Dedifferentiated amniotic fluid mesenchymal stem cell (primary cell): ENCODE measurements around the gene IDS.
"Not testable (repeated sequence)": the region's sequence is repeated elsewhere in the genome, so short reads cannot be mapped to it uniquely, and the experiment has no call there.

Source experiments
- DNase-seq: peaks from one replicate; pipeline ENCODE4 v3.0.0-alpha.2; 2016; ENCODE audit errors: extremely low spot score

The IDS gene

GRCh38 chrX:149504915-149505651 is at the start of gene IDS:
Gene IDS, minus strand, starts transcription at chrX:149505306. Its CDS starts 169 bp downstream, at chrX:149505137.
- peak; percentile 81 for DNase-seq

- DNase-seq: not testable (repeated sequence)
Observed at GRCh38 chrX:149551939-149552248, 46.8 kb upstream of the IDS start.

GRCh38 chrX:149551245-149551938 is 46.3 kb upstream of the IDS start:
- not testable (repeated sequence) for DNase-seq

DNA sequence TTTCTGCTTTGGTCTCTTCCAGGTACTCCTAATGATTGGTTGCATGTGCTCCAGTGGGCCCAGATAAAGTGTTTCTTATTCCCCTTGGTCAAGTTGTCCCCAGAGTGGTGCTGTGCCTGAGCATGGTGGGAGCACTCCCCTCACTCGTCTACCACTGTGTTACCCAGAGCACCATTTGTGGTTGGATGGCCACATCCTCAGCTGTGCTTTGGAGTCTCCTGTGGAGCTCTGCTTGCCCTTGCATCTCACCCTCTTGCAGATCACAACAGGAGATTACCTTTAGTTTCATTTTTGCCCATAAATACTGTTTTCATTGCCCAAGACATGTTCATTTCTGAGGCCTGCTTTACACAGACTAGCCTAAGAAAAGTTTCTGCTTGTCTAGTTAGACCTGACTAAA is 45.3 kb upstream of the IDS start:
- DNase-seq: not testable (repeated sequence)

GRCh38 chrX:149549701-149550100 is 44.6 kb upstream of the IDS start, which contains the start of gene HSFX3:
Gene HSFX3, minus strand, starts transcription at chrX:149549924. Its CDS starts 72 bp downstream, at chrX:149549852.
- not testable (repeated sequence) for DNase-seq

DNA sequence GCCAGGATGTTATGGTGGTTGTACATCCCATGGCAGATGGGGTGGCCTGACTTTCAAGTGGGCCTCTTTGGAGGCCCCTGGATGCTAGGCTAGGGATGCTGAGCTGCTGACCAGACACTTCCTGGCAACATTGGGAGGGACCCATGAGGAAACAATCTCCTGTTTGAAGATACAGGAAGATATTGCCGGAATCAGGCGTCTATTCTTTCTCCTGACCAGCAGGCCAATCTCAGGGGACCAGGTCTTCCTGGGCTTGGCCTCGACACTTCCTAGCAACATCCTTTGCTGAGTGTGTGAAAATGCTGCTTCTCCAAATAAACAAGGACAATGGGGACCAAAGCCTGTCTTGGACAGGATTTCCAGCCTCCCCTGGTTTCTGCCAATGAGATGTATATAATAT is 42.7 kb upstream of the IDS start:
- DNase-seq: not testable (repeated sequence)

GRCh38 chrX:149546962-149547361 is 41.9 kb upstream of the IDS start:
- not testable (repeated sequence) for DNase-seq

GRCh38 chrX:149545545-149546543 is 40.7 kb upstream of the IDS start:
- DNase-seq: not testable (repeated sequence)

DNA sequence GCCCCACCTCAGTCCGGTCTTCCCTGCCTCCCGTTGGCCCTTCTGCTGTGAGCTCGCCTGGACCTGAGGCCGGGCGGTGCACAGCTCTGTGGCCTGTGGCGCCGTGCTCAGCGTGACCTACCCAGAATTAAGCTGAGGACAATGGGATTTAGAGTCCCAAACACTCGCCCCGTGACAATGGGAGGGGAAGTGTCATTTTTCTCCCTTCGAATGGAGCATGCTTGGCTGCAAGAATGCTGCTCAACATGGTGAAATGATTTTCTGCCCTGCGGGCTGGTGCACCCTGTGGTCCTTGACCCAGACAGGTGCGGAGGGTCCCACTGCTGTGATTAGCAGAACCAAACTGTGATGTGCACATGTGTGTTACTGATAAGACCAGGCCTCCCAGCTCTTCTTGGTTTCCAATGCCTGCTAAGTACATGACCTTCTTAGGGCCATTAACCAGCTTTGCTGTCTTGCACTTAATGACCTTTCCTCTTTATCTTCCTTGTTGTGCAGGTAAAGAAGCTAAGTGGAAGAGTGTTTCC is 36.5 kb upstream of the IDS start:
- DNase-seq: no peak

GRCh38 chrX:149540621-149541520 is 35.8 kb upstream of the IDS start, which contains the start of gene EOLA1:
Gene EOLA1, plus strand, starts transcription at chrX:149541012. Its CDS starts 4,619 bp downstream, at chrX:149545631.
- DNase-seq: peak; percentile 81

GRCh38 chrX:149540131-149540620 is 35.1 kb upstream of the IDS start:
- peak; percentile 79 for DNase-seq

DNA sequence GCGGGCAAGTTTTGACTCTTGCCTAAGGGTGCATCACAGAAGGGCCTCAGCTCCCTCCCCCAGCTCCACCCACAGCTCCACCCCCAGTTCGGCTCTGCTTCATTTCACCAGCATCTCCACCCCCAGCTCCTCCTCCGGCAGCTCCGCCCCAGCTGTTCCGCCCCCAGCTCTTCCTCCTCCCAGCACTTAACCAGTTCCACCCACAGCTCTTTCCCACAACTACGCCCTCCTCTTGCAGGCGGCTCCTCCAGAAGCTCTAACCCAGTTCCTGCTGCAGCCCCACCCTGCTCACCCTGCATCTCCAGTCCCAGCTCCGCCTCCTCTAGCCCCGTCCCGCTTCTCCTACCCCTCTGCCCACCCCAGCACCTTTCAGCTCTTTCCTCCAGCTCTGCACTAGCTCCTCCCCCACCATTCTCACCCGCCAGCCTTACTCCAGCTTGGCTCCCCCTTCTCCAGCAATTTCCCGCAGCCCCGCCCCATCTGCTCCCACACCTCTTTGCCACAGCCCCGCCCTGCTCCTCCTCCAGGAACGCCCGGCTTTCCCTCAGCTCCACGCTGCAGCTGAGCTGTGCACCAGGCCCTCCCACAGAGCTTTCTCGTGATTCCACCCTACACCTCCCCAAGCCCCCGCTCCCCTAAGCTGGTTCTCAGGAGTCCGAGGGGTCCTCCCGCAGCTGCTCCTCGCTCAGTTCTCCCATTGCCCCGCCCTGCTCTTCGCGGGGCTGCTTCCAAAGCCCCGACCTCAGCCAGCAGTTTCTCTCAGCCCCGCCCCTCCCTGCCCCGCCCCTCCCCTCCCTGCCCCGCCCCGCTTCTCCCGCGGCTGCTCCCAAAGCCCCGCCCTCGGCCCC is 34.4 kb upstream of the IDS start:
- DNase-seq: peak; percentile 83

DNA sequence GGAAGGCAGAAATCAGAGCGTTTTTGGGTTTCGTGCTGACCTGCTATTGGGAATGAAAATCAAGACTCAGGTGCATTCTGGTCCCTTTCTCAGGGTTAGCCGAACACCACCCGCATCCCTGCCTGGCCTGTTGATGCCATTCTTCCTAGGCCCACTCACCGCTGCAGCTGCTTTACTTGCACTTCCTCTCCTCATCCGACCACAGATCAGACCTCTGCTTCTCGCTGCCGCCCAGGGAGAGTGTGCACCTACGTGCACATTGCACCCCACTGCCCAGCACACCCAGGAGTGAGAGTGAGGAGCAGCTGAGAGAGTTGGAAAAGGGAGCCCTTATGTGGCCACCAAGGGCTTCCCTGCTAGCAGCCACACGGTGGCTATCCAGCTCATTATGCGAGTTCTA is 32.4 kb upstream of the IDS start:
- not testable (repeated sequence) for DNase-seq

GRCh38 chrX:149534926-149535602 is 30.0 kb upstream of the IDS start:
- not testable (repeated sequence) for DNase-seq

DNA sequence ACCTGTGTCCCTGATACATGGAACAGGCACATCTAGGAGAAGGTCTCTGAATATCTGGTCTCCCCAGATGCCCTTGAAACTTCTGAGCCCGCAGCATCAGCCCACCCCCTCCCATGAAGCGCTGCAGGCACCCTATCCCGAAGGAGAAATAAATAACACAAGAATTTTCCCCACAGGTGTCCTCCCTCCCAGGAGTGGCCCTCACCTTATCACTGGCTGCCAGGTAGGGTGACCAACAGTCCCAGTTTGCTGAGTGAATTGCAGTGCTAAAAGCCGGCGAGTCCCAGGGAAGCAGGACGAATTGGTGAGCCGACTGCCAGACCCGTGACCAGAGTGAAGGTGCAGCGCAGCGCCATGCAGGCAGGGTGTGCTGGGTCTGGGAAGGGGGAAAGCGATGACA is 28.9 kb upstream of the IDS start:
- DNase-seq: not testable (repeated sequence)

DNA sequence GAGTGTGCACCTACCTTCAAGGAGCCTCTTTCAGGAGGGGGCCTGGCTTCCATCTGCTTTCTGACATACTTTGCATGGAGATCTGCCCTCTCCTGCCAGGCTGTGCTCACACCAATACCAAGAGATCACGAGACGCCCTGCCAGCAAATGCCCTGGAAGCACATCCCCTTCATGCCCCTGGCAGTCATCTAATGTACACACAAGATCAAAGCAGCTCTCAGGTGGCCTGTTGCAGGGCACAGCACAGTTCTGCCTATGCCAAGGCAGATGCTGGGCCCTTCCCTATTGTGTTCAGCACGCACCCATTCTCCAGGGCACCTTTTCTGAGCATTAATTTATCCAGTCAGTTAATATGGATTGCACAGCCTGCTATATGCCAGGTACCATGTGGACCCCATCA is 27.8 kb upstream of the IDS start:
- DNase-seq: not testable (repeated sequence)

DNA sequence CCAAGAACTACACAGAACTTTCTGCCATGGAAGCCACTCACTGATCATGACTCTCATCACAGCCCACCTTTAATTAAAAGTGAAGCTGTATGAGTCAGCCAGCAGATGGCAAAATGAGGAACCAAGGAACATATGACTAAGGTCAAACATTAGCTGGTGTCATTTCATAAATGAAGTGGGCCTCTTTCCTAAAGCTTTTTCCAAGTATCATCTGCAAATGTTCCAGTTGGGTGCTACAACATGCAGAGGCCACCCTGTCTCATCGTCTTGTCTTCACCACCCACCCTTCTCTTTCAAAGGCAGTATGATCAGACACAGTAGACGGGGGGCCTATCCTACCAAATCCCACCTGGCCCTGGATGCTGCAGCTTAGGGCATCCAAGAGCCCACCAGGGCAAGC is 26.5 kb upstream of the IDS start:
- no peak for DNase-seq

- no peak for DNase-seq
Observed at GRCh38 chrX:149528381-149528780, 23.3 kb upstream of the IDS start.

DNA sequence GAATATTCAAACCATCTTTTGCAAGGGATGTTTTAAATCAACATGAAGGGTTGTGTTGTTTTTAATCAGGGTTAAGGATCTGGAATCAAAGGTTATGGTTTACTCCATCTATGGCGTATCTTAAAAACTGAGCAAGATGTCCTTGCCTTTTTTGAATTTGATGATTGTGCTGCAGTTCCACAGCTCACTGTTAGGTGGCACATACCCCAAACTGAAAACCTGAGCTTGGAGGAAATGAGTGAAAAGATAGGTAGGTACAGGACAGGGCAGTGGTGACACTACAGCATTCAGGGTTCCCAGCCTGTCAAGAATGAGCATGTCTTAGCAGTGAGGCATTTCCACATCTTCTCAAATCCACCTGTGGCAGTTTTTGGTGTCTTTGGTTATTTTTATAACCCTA is 22.6 kb upstream of the IDS start:
- DNase-seq: no peak
